Femur (tissue), 1 donor: ENCODE data around the gene DCPS.
"Not testable (repeated sequence)": the region's sequence is repeated elsewhere in the genome, so short reads cannot be mapped to it uniquely, and the experiment has no call there.

ENCODE experiments used
- DNase-seq: peaks from one replicate; pipeline ENCODE4 v3.0.0-alpha.2; 2017

The DCPS gene

GRCh38 chr11:126290887-126291286, 13.0 kb upstream of the DCPS start:
- no peak for DNase-seq

GRCh38 chr11:126293726-126294125, 10.1 kb upstream of the DCPS start:
- no peak for DNase-seq

GRCh38 chr11:126297004-126297403, 6.9 kb upstream of the DCPS start:
- no peak for DNase-seq

GRCh38 chr11:126304457-126305075, 706 bp downstream of the DCPS start:
- no peak for DNase-seq

- DNase-seq: no peak
Observed at GRCh38 chr11:126305699-126306098, 1.8 kb downstream of the DCPS start.

- peak; percentile 55 for DNase-seq
Observed at GRCh38 chr11:126307706-126308105, 3.8 kb downstream of the DCPS start.

GRCh38 chr11:126308271-126308671, 4.4 kb downstream of the DCPS start:
- DNase-seq: no peak

GRCh38 chr11:126308771-126309170, 4.9 kb downstream of the DCPS start:
- not testable (repeated sequence) for DNase-seq

- DNase-seq: peak; percentile 89
Observed at GRCh38 chr11:126310200-126310991, 6.5 kb downstream of the DCPS start.

GRCh38 chr11:126310992-126311310, 7.1 kb downstream of the DCPS start:
- DNase-seq: no peak

GRCh38 chr11:126311401-126312291, 7.8 kb downstream of the DCPS start:
- DNase-seq: no peak

GRCh38 chr11:126312961-126313360, 9.1 kb downstream of the DCPS start:
- peak; percentile 52 for DNase-seq

- DNase-seq: no peak
Observed at GRCh38 chr11:126313826-126314225, 10.0 kb downstream of the DCPS start.

GRCh38 chr11:126317432-126317755, 13.5 kb downstream of the DCPS start:
- DNase-seq: no peak

GRCh38 chr11:126317756-126318573, 14.1 kb downstream of the DCPS start:
- DNase-seq: peak; percentile 93

GRCh38 chr11:126318574-126319373, 14.9 kb downstream of the DCPS start:
- peak; percentile 93 for DNase-seq

GRCh38 chr11:126319374-126319740, 15.5 kb downstream of the DCPS start:
- no peak for DNase-seq

- DNase-seq: no peak
Observed at GRCh38 chr11:126322996-126323395, 19.1 kb downstream of the DCPS start.

GRCh38 chr11:126327281-126328000, 23.6 kb downstream of the DCPS start:
- no peak for DNase-seq

- no peak for DNase-seq
Observed at GRCh38 chr11:126328001-126328390, 24.1 kb downstream of the DCPS start.

- DNase-seq: no peak
Observed at GRCh38 chr11:126328444-126328843, 24.6 kb downstream of the DCPS start.
